HepG2 (cell line): ENCODE measurements around the gene ATP9A. TPM values are rescaled to one million over a fixed set of nuclear protein-coding genes. Genes with fewer than 3 reads are reported as not detected.

Experiments used
- ELF1 ChIP-seq: sonication (generic); formaldehyde crosslinking; IDR thresholded peaks from 2 replicates; pipeline ENCODE4 v1.4.0; 2020; ENCODE audit warnings: missing genetic modification reagents
- ERF ChIP-seq: IDR thresholded peaks from 2 replicates; pipeline ENCODE4 v1.6.1; 2018; ENCODE audit warnings: missing biosample characterization, missing genetic modification reagents
- MEIS2 ChIP-seq: sonication (generic); formaldehyde crosslinking; IDR thresholded peaks from 2 replicates; pipeline ENCODE4 v1.9.0; 2021; ENCODE audit warnings: mild to moderate bottlenecking, missing genetic modification reagents
- STAG1 ChIP-seq: sonication (generic); formaldehyde crosslinking; IDR thresholded peaks from 2 replicates; pipeline ENCODE4 v1.4.0; 2020; ENCODE audit warnings: missing genetic modification reagents
- TFAP4 ChIP-seq: sonication (generic); IDR thresholded peaks from 2 replicates; pipeline ENCODE4 v1.6.1; 2016; ENCODE audit warnings: low read depth, borderline replicate concordance
- USF2 ChIP-seq, 2 experiments: sonication (generic) in 1 of 2; formaldehyde crosslinking in 1 of 2; IDR thresholded peaks; 2 replicates each; pipeline versions ENCODE4 v1.5.1 to v1.6.1; 2011 to 2020; ENCODE audit warnings: borderline replicate concordance in 1 of 2, low read depth in 1 of 2, low read length in 1 of 2, mild to moderate bottlenecking in 1 of 2, missing genetic modification reagents in 1 of 2, moderate library complexity in 1 of 2
- ZNF468 ChIP-seq: sonication (generic); formaldehyde crosslinking; IDR thresholded peaks from 2 replicates; pipeline ENCODE4 v1.8.0; 2022; ENCODE audit warnings: mild to moderate bottlenecking, moderate library complexity, missing genetic modification reagents
- ZSCAN22 ChIP-seq: sonication (generic); formaldehyde crosslinking; IDR thresholded peaks from 2 replicates; pipeline ENCODE4 v1.4.0; 2020; ENCODE audit warnings: mild to moderate bottlenecking, missing genetic modification reagents
- polyA plus RNA-seq, 8 experiments: library from polyadenylated mRNA; depleted of rRNA in 3 of 8; stranded (reverse) in 7 of 8; unstranded in 1 of 8; fragments of >200 nt; fragmentation: Illumina TruSeq in 4 of 8; extraction: Trizol in 4 of 8; gene quantifications; 2 replicates each; pipeline versions ENCODE4 v1.2.1 to v1.2.3, GENCODE V29; 2011 to 2016; ENCODE audit warnings: low read depth in 4 of 8, missing spikeins in 1 of 8, mixed read lengths in 1 of 8; ENCODE audit not compliant: insufficient read depth in 1 of 8
- total RNA-seq, 5 experiments: library from RNA; depleted of rRNA; stranded (reverse); fragments of >200 nt; fragmentation: Illumina TruSeq; extraction: Trizol; gene quantifications; 2 replicates each; pipeline ENCODE4 v1.2.3, GENCODE V29; 2016; ENCODE audit warnings: low read depth in 1 of 5
- TF ChIP-seq, protein P1 (sequence below): sonication (generic); formaldehyde crosslinking; IDR thresholded peaks from 2 replicates; pipeline ENCODE4 v1.4.0; 2020; ENCODE audit warnings: missing genetic modification reagents

ATP9A gene
- total and polyA plus RNA-seq, 2 of the 13 experiments (the other 11 are each of a cell fraction or from before 2014, with no cell fraction given), result 11.8 to 18.5 TPM

DNA sequence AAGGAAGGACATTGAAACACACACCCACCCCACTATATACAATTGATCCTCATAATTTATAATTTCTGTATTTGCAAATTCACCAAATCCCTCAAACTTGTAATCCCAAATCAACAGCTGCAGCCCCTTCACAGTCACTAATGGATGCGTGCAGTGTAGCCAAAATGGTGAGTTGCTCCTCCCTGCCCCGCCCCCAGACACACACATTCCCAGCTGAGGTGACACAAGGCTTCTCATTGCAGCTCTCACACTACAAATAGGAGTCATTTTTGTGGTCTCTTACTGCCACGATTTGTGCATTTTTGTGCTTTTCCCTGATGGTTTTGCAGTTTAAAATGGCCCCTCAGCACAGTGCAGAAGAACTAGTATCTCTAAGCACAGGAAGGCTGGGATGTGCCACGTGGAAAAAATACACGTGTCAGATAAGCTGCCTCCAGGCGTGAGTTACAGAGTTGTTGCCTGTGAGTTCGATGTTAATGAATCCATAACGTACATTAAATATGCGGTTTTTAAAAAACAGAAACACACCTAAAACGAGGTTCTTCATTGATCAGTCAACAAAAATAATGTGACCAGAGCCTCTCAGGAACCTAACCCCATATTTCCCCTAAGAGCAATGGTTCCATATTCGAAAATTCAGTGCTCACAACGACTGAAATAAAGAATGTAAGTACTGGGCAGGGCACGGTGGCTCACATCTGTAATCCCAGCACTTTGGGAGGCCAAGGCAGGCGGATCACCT is 8.2 kb downstream of the ATP9A start (continued):
- TF ChIP-seq TFAP4, result peak; percentile 66; the same call in 1 of the 2 replicates
- TF ChIP-seq, protein P1, sequence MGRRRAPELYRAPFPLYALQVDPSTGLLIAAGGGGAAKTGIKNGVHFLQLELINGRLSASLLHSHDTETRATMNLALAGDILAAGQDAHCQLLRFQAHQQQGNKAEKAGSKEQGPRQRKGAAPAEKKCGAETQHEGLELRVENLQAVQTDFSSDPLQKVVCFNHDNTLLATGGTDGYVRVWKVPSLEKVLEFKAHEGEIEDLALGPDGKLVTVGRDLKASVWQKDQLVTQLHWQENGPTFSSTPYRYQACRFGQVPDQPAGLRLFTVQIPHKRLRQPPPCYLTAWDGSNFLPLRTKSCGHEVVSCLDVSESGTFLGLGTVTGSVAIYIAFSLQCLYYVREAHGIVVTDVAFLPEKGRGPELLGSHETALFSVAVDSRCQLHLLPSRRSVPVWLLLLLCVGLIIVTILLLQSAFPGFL, result 0 out of 2 replicates have a peak, but pooled peaks have one; percentile 23
- 0 out of 2 replicates have a peak, but pooled peaks have one; percentile 64 for TF ChIP-seq ZNF468 (CRISPR knock-in tag)
- TF ChIP-seq ERF (CRISPR knock-in tag), result no peak
- no peak for TF ChIP-seq MEIS2 (CRISPR knock-in tag)
- 0 out of 2 replicates have a peak, but pooled peaks have one; percentile 7 for TF ChIP-seq ELF1 (CRISPR knock-in tag)
- TF ChIP-seq USF2 (IDR thresholded peaks at IDR 0.05; ENCODE audit: low read depth, low read length), result no peak
- TF ChIP-seq USF2 (CRISPR knock-in tag; IDR thresholded peaks at IDR 0.05; ENCODE audit: borderline replicate concordance), result no peak
- TF ChIP-seq STAG1, result peak; percentile 7; the same call in 1 of the 2 replicates
- TF ChIP-seq ZSCAN22 (CRISPR knock-in tag), result no peak
